ENCODE measurements around the gene ARL15. TPM values are rescaled to one million over a fixed set of nuclear protein-coding genes. Genes with fewer than 3 reads are reported as not detected.

Gene ARL15
- total and polyA plus RNA-seq, 2 donors (not counting 3 experiments of a cell fraction or from before 2014, with no cell fraction given) = 11.9 to 24.4 TPM

DNA sequence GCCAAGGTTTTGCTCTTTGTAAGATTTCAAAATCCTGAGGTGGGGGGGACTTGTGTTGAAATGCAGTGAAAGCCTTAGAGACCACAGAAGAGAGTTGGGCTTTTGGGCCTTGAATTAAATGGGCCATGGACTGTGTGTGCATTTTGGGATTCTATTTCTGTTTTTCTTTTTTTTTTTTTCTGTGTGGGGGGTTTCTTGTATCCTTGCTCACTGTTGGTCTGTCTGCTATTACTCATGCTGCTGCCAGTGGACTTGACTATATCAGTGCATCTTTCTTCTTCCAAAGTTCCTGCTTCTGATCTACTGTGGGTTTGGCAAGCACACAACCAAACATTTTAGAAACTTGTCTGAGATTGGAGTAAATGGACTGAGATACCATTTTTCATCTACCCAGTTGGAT is 344.9 kb downstream of the ARL15 start:
- no TSS peak for BruUV-seq (replicated peaks)
- dilution Hi-C loops (cut with MboI; ENCODE audit: extremely low pct_ligation_motif_present, low sequenced_read_pairs) = no loop called here
- Histone ChIP-seq H3K36me3 (ENCODE audit: control insufficient read depth in 2 of 2, extremely low read depth in 1 of 2, insufficient read depth in 2 of 2, low read length in 2 of 2) (no peaks in the 10 kb centered on the region), H3K9ac (replicated peaks; ENCODE audit: extremely low read depth, insufficient read depth, low read length) (no peak overlapping the region), H3K27me3 (ENCODE audit: control insufficient read depth in 2 of 2, insufficient read depth in 2 of 2, low read length in 2 of 2) (no peaks in the 10 kb centered on the region), H4K20me1 (replicated peaks; ENCODE audit: control insufficient read depth, extremely low read depth, insufficient read depth, low read length) (no peaks in the 10 kb centered on the region), H2AFZ (ENCODE audit: low read depth, low read length) (no peak overlapping the region), H3K4me3 (replicated peaks in 1 of 3; ENCODE audit: insufficient read depth in 1 of 3, low read depth in 1 of 3, low read length in 3 of 3) (no peak overlapping the region), H3K9me1 (replicated peaks; ENCODE audit: control insufficient read depth, extremely low read depth, insufficient read depth, low read length) (no peaks in the 10 kb centered on the region), H3K4me2 (ENCODE audit: insufficient read depth, low read length) (no peak overlapping the region), H3K79me2 (ENCODE audit: control insufficient read depth, insufficient read depth, low read length) (no peaks in the 10 kb centered on the region), H3K9me3 (replicated peaks; ENCODE audit: control insufficient read depth, insufficient read depth, low read length) (no peaks in the 10 kb centered on the region), H3K4me1 (ENCODE audit: control insufficient read depth, extremely low read depth, insufficient read depth, low read length) (no peaks in the 10 kb centered on the region), H3K27ac (ENCODE audit: insufficient read depth, low read depth, low read length) (no peak overlapping the region)
- TF ChIP-seq, protein P1, sequence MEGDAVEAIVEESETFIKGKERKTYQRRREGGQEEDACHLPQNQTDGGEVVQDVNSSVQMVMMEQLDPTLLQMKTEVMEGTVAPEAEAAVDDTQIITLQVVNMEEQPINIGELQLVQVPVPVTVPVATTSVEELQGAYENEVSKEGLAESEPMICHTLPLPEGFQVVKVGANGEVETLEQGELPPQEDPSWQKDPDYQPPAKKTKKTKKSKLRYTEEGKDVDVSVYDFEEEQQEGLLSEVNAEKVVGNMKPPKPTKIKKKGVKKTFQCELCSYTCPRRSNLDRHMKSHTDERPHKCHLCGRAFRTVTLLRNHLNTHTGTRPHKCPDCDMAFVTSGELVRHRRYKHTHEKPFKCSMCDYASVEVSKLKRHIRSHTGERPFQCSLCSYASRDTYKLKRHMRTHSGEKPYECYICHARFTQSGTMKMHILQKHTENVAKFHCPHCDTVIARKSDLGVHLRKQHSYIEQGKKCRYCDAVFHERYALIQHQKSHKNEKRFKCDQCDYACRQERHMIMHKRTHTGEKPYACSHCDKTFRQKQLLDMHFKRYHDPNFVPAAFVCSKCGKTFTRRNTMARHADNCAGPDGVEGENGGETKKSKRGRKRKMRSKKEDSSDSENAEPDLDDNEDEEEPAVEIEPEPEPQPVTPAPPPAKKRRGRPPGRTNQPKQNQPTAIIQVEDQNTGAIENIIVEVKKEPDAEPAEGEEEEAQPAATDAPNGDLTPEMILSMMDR (IDR thresholded peaks at IDR 0.05; ENCODE audit: extremely low read depth in 1 of 2, insufficient read depth in 1 of 2, low read depth in 1 of 2, low read length in 2 of 2) = no peak
- TF ChIP-seq JUN (IDR thresholded peaks at IDR 0.05; ENCODE audit: borderline replicate concordance, insufficient read depth, insufficient read length, low read depth) (no peak), MYC (IDR thresholded peaks at IDR 0.05; ENCODE audit: low read depth, low read length) (no peak), EZH2 (IDR thresholded peaks at IDR 0.05; ENCODE audit: borderline replicate concordance, low read depth, low read length, severe bottlenecking) (no peak), POLR2AphosphoS5 (IDR thresholded peaks at IDR 0.05; ENCODE audit: insufficient read depth, low read depth, low read length) (no peak)
- no peak for FAIRE-seq
- POLR2A ChIA-PET = no interaction called here
- DNase-seq (ENCODE audit: low read depth, low spot score) = no peak
- CTCF ChIA-PET = no interaction called here
- intact Hi-C loops (cut with micrococcal nuclease) = no loop called here

DNA sequence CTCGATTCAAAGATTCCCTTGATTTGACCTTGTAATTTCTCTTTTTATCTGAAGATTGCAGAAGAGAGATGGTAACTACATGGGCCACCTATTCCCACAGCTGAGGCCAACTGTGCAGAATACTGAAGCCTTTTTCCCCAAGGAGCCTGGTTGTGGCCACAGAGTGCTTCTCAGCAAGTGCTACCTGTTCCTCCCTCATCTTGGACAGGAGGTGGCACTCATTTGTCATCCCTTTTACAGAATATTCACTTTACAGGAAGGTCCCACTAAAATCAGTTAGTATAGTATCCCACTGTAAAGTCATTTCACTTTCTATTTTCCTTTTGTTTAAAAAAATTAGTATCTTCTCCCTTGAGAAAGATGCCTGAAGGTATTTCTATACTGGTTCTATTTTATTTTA is 346.4 kb downstream of the ARL15 start:
- no peaks in the 10 kb centered on the region for H3K36me3 ChIP-seq (ENCODE audit: control insufficient read depth in 2 of 2, extremely low read depth in 1 of 2, insufficient read depth in 2 of 2, low read length in 2 of 2)
- H3K9ac ChIP-seq (replicated peaks; ENCODE audit: extremely low read depth, insufficient read depth, low read length) = no peak overlapping the region
- DNase-seq (ENCODE audit: low read depth, low spot score) = no peak
- H2AFZ ChIP-seq (ENCODE audit: low read depth, low read length) = no peak overlapping the region
- no peaks in the 10 kb centered on the region for H4K20me1 ChIP-seq (replicated peaks; ENCODE audit: control insufficient read depth, extremely low read depth, insufficient read depth, low read length)
- H3K27me3 ChIP-seq (ENCODE audit: control insufficient read depth in 2 of 2, insufficient read depth in 2 of 2, low read length in 2 of 2) = no peaks in the 10 kb centered on the region
- H3K79me2 ChIP-seq (ENCODE audit: control insufficient read depth, insufficient read depth, low read length) = no peaks in the 10 kb centered on the region
- no peak for FAIRE-seq
- ChIA-PET POLR2A (no interaction called here), CTCF (no interaction called here)
- H3K4me3 ChIP-seq (replicated peaks in 1 of 3; ENCODE audit: insufficient read depth in 1 of 3, low read depth in 1 of 3, low read length in 3 of 3) = no peak overlapping the region
- H3K9me3 ChIP-seq (replicated peaks; ENCODE audit: control insufficient read depth, insufficient read depth, low read length) = no peaks in the 10 kb centered on the region
- intact Hi-C loops (cut with micrococcal nuclease) = no loop called here
- no peaks in the 10 kb centered on the region for H3K4me1 ChIP-seq (ENCODE audit: control insufficient read depth, extremely low read depth, insufficient read depth, low read length)
- no peak overlapping the region for H3K27ac ChIP-seq (ENCODE audit: insufficient read depth, low read depth, low read length)
- H3K4me2 ChIP-seq (ENCODE audit: insufficient read depth, low read length) = no peak overlapping the region
- BruUV-seq (replicated peaks) = no TSS peak
- no peaks in the 10 kb centered on the region for H3K9me1 ChIP-seq (replicated peaks; ENCODE audit: control insufficient read depth, extremely low read depth, insufficient read depth, low read length)
- no peak for TF ChIP-seq FOS (IDR thresholded peaks at IDR 0.05; ENCODE audit: borderline replicate concordance, insufficient read depth, low read length)
- TF ChIP-seq POLR2A (IDR thresholded peaks at IDR 0.05; ENCODE audit: low read depth, low read length) = no peak
- no peak for TF ChIP-seq EZH2 (IDR thresholded peaks at IDR 0.05; ENCODE audit: borderline replicate concordance, low read depth, low read length, severe bottlenecking)
- TF ChIP-seq POLR2AphosphoS5 (IDR thresholded peaks at IDR 0.05; ENCODE audit: insufficient read depth, low read depth, low read length) = no peak
- TF ChIP-seq, protein P2, sequence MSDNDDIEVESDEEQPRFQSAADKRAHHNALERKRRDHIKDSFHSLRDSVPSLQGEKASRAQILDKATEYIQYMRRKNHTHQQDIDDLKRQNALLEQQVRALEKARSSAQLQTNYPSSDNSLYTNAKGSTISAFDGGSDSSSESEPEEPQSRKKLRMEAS (IDR thresholded peaks at IDR 0.05; ENCODE audit: insufficient read depth, insufficient read length) = no peak
- no peak for TF ChIP-seq JUN (IDR thresholded peaks at IDR 0.05; ENCODE audit: borderline replicate concordance, insufficient read depth, insufficient read length, low read depth)
- no peak for TF ChIP-seq MYC (IDR thresholded peaks at IDR 0.05; ENCODE audit: low read depth, low read length)
- TF ChIP-seq, protein P1 (IDR thresholded peaks at IDR 0.05; ENCODE audit: extremely low read depth in 1 of 2, insufficient read depth in 1 of 2, low read depth in 1 of 2, low read length in 2 of 2) = no peak
- no peak for TF ChIP-seq GATA2 (IDR thresholded peaks at IDR 0.05; ENCODE audit: insufficient read depth, insufficient read length, low read depth, low read length)
- dilution Hi-C loops (cut with MboI; ENCODE audit: extremely low pct_ligation_motif_present, low sequenced_read_pairs) = no loop called here

Data from endothelial cell of umbilical vein (primary cell).